Gastroesophageal sphincter (tissue), 3 donors: ENCODE data around the gene RAB25.

Experiments
- CTCF ChIP-seq, 4 experiments: fragments of 200-600 bp in 2 of 4; fragments of 450-650 bp in 2 of 4; sonication (generic) in 1 of 4; IDR thresholded peaks; one replicate each; pipeline ENCODE4 v1.5.1; 2017 to 2019; ENCODE audit warnings: antibody characterized with exemption in 4 of 4, mild to moderate bottlenecking in 2 of 4, moderate library complexity in 2 of 4
- EP300 ChIP-seq: sonication (generic); formaldehyde crosslinking; IDR thresholded peaks from one replicate; pipeline ENCODE4 v1.6.1; 2017; ENCODE audit warnings: antibody characterized with exemption, mild to moderate bottlenecking
- POLR2A ChIP-seq, 2 donors: fragments of 450-650 bp; IDR thresholded peaks; one replicate each; pipeline ENCODE4 v1.6.1; 2017; ENCODE audit warnings: antibody characterized with exemption in 2 of 2, mild to moderate bottlenecking in 2 of 2, moderate library complexity in 1 of 2
- POLR2AphosphoS5 ChIP-seq: sonication (generic); formaldehyde crosslinking; IDR thresholded peaks from one replicate; pipeline ENCODE4 v1.6.1; 2017; ENCODE audit warnings: antibody characterized with exemption

GRCh38 chr1:156051011-156051725 lies 9.8 kb upstream of the RAB25 start:
- TF ChIP-seq CTCF (IDR thresholded peaks at IDR 0.05), result no peak
- TF ChIP-seq POLR2A (IDR thresholded peaks at IDR 0.05), result no peak
- no peak for TF ChIP-seq EP300
- no peak for TF ChIP-seq POLR2AphosphoS5
